DMS79 treated with DMSO at 0.1 percent for 48 hours (cell line): ENCODE results near the gene MICOS13.
"Not testable (repeated sequence)": the region's sequence is repeated elsewhere in the genome, so short reads cannot be mapped to it uniquely, and the experiment has no call there.

ENCODE experiments used
- DNase-seq: peaks from one replicate; lab custom pipeline; 2025; lab: John Stamatoyannopoulos, UW

Gene MICOS13

GRCh38 chr19:5680437-5681368 lies at the start of gene MICOS13, which contains the start of gene HSD11B1L:
Gene MICOS13, minus strand, starts transcription at chr19:5680516. Its CDS starts 30 bp downstream, at chr19:5680486.
Gene HSD11B1L, plus strand, starts transcription at chr19:5681027. Its CDS starts 3,806 bp downstream, at chr19:5684833.
- peak; percentile 95 for DNase-seq

GRCh38 chr19:5727453-5728050 lies 47.2 kb upstream of the MICOS13 start:
- DNase-seq: no peak

GRCh38 chr19:5719961-5720790 lies 39.9 kb upstream of the MICOS13 start, which contains the start of the genes CATSPERD and LONP1:
Gene CATSPERD, plus strand, starts transcription at chr19:5720637. Its CDS starts 101 bp downstream, at chr19:5720738.
Gene LONP1, minus strand, starts transcription at chr19:5720146. Its CDS starts 14 bp downstream, at chr19:5720132.
- DNase-seq: peak; percentile 98

- DNase-seq: no peak
Measured at GRCh38 chr19:5719274-5719960, 39.1 kb upstream of the MICOS13 start.

GRCh38 chr19:5718579-5719273 lies 38.4 kb upstream of the MICOS13 start:
- DNase-seq: peak; percentile 10

GRCh38 chr19:5718037-5718578 lies 37.8 kb upstream of the MICOS13 start:
- DNase-seq: no peak

GRCh38 chr19:5717215-5717935 lies 37.1 kb upstream of the MICOS13 start:
- no peak for DNase-seq

- no peak for DNase-seq
Measured at GRCh38 chr19:5714816-5715215, 34.5 kb upstream of the MICOS13 start.

GRCh38 chr19:5713228-5713627 lies 32.9 kb upstream of the MICOS13 start:
- no peak for DNase-seq

- DNase-seq: no peak
Measured at GRCh38 chr19:5711713-5712161, 31.4 kb upstream of the MICOS13 start.

GRCh38 chr19:5711025-5711424 lies 30.7 kb upstream of the MICOS13 start:
- DNase-seq: no peak

- DNase-seq: no peak
Measured at GRCh38 chr19:5707576-5708575, 27.6 kb upstream of the MICOS13 start.

- DNase-seq: no peak
Measured at GRCh38 chr19:5706876-5707573, 26.7 kb upstream of the MICOS13 start.

GRCh38 chr19:5705552-5705951 lies 25.2 kb upstream of the MICOS13 start:
- DNase-seq: no peak

GRCh38 chr19:5703819-5704818 lies 23.8 kb upstream of the MICOS13 start:
- no peak for DNase-seq

- not testable (repeated sequence) for DNase-seq
Measured at GRCh38 chr19:5702053-5702410, 21.7 kb upstream of the MICOS13 start.
